Stimulated activated CD8-positive, alpha-beta memory T cell treated with anti-CD3 and anti-CD28 coated beads, Interleukin-12 subunit alpha, Interleukin-12 subunit beta, amount 100 ng/mL, for 4 hours (primary cell): ENCODE results near the gene LRCH4.

ENCODE experiments used
- DNase-seq: peaks from one replicate; pipeline ENCODE4 v3.0.0-alpha.2; 2020; ENCODE audit warnings: low read depth

Gene LRCH4

DNA sequence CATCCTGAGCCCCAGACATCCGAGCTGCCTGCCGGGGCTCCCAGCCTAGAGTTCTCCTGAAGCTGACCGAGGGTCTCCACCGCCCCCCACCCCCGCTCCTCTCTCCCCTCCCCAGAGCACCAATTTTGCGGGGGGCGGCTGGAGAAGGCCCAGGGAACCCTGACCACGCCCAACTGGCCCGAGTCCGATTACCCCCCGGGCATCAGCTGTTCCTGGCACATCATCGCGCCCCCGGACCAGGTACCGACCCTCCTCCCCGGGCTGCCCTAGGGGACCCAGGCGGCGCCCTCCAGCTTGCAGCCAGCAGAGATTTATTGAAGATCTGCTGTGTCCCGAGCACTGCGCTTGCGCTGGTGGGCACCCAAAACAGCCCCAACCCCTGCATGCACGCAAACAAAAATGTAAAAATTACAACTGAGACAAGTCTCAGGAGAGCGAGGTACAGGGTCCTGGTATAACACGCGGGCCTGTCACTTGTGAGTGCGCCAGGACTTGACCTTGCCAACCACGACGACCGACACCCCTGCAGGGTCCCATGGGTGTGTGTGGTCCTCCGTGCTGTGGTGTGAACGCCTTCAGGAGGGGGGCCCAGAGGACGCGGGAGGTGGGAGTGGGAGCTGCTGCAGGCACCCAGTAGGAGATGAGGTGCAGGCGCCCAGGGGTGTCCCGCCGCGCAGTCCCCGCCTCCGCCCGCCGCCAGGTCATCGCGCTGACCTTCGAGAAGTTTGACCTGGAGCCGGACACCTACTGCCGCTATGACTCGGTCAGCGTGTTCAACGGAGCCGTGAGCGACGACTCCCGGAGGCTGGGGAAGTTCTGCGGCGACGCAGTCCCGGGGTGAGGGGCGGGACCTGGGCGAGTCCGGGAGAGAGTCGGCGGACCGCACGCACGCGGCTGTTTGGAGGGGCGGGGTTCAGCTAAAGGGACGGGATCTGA is 19.3 kb upstream of the LRCH4 start:
- DNase-seq = no peak

DNA sequence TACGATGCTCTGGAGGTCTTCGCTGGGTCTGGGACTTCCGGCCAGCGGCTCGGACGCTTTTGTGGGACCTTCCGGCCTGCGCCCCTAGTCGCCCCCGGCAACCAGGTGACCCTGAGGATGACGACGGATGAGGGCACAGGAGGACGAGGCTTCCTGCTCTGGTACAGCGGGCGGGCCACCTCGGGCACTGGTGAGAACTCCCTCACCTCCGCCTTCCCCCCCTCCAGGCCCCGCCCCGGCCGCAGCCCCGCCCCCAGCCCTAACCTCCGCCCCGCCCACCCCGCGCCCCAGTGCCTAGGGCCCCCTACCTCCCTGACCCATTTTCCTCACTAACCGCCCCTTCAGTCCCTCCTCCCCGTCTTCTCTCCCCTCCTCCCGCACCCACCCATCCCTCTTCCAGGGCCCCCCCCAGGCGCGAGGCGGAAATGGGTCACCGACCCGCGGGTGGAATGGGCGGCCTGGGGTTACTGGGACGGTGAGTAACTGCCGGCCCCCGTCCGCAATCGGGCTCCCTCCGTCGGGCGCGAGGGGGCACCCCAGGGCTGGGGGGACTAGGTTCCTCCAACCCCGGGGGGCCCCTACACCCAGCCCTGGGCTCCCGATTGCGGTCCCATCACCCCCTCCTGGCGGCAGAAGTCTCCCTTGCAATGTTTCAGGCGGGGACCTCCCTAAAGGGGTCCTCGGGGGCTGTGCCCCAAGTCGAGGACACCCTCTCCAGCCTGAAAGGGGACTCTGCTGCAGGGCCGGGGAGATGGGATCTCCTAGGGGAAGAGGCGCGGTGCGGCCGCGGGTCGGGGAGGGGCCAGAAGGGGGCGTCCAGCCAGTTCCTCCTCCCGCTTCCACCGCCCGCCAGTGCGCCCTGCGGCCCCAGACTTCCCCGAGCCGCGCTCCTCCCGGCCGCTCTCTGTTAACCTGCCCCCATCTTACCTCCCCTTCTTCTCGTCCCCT is 18.4 kb upstream of the LRCH4 start:
- peak; percentile 69 for DNase-seq

DNA sequence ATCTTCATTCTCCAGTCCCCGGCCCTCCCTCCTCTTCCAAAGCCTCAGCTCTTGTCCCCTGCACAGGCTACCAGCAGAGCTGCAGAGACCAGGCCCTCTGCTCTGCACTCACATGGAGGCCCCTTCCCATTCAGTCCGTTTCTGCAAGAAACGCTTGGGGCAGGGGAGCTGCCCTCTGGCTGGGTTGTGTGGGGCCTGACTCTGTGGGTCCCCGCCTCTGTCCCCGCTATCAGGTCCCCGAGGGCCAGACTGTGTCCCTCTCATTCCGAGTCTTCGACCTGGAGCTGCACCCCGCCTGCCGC is 17.7 kb upstream of the LRCH4 start:
- no peak for DNase-seq

DNA sequence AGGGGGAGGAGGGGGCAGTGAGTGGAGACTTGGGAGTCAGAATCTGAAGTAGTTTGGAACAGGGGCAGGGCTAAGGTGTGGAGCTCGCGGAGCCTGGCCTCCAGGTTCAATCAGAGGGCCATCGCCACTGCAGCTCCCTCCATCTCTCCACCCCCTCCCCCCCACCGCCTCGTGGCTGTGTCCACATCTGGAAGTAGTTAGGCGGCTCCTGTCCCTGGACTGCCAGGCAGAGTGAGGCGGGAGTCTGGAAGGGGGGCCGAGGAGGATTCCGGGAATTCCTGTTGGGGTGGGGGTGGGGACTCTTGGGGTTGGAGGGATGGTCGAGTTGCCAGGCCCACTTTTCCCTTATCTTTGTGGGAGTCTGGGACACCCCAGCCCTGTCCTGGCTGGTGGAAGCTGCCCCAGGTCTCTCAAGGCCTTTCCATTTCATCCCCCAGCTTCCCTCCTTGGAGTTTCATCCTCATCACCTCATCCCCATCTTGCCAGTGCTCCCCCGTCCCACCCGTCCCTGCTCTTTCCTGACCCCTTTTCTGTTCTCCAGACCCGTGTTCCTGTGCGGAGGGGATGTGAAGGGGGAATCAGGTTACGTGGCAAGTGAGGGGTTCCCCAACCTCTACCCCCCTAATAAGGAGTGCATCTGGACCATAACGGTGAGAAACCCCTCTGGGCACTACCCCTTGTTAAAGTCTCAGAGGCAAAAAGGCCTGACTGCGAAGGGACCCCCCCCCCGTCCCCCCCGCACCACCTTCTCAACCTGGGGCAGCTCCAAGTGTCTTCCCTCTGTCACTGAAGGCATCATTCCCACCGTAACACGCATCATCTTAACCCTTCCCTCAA is 17.2 kb upstream of the LRCH4 start:
- no peak for DNase-seq

DNA sequence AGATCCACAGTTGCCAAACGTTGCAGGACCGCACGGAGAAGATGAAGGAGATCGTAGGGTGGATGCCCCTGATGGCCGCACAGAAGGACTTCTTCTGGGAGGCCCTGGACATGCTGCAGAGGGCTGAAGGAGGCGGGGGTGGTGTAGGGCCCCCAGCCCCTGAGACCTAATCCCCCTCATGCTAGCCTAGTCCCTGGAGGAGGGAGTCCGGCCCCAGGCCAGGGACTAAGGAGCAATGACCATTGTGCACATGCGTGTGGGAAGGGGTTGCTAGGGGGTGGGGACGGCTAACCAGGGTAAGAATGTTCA is 14.8 kb upstream of the LRCH4 start:
- DNase-seq = no peak

DNA sequence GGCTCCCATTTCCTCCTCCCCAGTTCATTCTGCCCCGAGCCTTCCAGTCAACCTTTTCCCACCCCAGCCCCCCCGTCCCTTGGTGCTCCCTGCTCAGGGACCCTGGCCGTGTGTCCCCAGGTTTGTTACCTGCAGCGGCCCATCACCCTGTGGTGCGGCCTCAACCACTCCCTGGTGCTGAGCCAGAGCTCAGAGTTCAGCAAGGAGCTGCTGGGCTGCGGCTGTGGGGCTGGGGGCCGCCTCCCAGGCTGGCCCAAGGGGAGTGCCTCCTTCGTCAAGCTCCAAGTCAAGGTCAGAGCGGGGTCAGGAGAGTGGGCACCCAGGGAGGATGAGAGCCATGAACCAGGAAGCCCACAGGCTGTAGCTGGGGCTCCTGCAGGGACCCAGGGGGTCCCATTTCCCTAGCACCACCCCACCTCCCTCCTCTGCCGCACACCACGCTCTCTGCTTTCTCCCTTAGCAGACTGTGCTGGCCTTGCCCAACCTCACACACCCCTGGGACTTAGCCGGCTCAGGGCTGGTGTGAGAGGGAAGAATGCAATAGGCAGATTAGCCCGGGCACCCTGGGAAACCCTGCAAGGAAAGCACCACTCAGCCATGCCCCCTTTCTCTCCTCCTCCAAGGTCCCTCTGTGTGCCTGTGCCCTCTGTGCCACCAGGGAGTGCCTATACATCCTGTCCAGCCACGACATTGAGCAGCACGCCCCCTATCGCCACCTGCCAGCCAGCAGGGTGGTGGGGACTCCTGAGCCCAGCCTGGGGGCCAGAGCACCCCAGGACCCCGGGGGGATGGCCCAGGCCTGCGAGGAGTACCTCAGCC is 14.2 kb upstream of the LRCH4 start:
- DNase-seq = no peak

DNA sequence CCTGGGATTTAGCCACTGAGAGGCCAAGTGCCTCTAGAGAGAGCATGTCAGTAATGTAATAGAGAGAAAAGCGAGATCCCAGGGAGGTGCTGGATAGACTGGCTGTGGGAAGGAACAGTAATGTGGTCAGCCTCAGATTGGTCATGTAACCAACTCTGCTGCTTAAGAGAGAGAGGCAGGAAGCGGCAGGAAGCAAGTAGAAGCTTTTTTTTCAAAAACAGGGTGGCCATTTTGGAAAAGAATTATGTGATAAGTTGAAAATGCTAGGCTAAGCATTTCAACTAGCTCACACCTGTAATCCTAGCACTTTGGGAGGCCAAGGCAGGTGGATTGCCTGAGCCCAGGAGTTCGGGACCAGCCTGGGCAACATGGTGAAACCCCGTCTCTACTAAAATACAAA is 12.5 kb upstream of the LRCH4 start:
- DNase-seq = no peak

DNA sequence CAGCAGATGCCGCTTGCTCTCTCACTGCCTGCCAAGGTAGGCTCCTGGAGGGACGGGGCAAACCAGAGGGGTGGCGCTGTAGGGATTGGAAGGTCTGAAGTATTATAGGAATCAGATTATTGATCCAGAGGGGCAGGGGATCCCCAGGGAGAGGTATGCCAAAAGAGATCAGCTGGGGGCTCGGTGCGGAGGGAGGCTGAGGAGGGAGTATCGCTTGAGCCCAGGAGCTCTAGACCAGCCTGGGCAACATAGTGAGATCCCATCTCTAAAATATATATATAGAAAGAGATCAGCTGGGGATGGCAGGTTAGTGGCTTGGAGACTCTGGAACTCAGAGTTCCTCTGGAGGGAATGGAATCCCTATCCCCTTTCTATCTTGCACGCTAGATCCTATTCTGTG is 9.3 kb upstream of the LRCH4 start:
- DNase-seq = no peak

DNA sequence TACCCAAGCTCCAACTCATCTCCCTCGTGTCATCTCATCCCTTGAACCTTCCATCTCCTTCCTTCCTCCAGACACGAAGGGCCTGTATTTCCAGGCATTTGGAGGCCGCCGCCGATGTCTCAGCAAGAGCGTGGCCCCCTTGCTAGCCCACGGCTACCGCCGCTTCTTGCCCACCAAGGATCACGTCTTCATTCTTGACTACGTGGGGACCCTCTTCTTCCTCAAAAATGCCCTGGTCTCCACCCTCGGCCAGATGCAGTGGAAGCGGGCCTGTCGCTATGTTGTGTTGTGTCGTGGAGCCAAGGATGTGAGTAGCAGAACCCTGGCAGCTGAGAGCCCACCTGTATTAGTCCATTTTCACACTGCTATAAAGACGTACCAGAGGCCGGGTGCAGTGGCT is 5.7 kb upstream of the LRCH4 start:
- DNase-seq = no peak

DNA sequence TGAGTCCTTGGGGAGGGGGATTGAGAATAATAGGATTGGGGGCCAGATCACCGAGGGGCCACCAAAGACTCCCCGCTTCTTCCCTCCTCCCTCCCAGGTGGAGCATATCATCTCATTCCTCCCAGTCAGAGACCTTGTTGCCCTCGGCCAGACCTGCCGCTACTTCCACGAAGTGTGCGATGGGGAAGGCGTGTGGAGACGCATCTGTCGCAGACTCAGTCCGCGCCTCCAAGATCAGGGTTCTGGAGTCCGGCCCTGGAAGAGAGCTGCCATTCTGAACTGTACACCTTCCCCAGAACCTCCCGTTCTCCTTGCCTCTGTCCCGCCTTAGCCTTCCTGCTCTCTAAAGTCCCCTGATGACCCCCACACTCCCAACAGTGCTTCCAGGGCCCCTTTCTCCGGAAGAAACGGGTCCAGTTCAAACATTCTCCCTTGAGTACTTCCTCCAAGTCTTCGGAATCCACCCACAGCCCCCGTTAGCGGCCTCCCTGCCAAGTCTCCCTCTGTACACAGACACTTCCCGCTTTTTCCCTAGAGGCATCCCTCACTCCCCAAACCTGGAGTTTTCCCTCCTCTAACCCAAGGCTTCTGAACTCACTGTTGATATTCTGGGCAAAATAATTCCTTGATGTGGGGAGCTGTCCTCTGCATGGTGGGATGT is 4.3 kb upstream of the LRCH4 start:
- DNase-seq = no peak

DNA sequence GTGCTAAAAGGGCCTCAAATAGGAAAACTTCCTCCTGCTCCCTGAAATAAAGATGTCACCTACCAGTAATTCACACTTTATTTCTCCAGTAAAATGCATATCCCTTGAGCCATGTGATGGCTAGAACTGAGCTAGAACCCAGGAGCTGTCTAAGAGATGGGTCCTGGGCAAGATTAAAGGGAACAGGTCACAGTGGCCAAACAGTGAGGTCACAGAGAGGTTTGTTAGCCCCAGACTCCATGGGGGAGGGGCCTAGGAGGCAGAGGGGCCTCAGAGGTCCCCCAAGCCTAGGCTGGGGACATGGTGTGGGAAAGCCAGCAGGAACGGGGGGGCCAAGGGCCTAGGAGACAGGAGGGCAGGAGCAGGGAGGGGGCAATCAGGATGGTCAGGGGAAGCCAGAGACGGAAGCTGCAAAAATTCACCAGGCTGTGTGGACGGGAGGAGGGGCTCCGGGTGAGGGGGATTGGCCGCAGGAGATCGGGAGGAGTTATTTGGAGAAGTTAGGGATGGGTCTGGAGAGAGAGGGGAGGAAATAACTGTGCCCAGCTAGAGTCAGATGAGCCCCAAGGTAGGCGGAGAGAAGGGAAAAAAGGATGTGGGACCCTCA is 3.5 kb upstream of the LRCH4 start:
- DNase-seq = no peak

DNA sequence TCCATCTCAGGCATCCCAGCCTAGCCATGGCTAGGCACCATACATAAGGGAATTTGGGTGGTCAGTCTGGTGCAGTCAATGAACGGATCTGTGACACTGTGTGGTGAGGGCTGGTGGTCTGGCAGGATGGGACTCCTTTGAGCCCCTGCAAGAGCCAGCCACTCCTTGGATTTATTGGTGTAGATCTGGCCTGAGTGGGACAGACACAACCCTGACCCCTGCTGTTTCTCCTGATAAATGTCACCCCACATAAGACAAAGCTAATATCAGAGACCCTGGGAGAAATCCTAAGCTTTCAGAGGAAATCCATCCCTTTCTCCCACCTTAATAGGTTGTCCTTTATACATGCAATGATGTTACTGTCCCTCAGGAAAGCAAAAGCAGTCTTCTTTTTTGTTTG is 2.5 kb upstream of the LRCH4 start:
- no peak for DNase-seq

DNA sequence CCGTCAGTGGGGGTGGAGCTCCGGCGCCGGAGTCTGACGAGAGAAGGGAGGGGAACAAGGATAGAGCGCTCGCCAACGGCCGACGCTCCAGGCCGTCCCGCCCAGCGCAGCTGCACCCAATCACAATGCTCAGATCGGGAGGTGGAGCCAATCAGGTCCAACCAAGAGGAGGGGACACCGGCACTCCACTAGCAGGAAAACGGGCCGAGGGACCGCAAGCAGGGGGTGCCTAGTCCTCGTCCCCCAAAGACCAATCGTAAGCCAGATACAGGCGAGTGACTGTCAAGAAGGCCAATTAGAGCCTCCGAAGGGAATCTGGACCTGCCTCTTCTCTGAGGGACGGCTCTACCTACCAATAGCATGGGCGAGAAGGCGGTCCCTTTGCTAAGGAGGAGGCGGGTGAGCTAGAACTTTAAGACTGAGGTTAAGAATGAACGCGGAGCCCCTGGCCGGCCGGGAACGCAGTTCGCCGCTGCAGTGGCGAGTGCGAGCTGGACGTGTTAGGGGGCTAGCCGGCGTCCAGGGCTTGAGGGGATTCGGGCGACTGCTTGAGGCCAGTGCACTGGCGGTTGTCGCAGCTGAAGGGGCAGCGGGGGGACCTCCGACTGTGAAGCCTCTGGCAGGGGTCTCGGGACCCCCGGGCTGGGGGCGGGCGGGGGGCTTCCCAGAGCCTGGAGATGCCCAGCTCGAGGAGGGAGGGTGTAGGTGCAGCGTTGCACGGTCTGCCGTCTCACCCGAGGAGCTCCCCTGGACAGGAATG is 517 bp upstream of the LRCH4 start, which contains the start of gene FBXO24:
FBXO24 (plus strand) TSS at position 63 of the 760 bp plus-strand sequence; CDS start at position 361, 298 bp downstream.
- DNase-seq = peak; percentile 98

DNA sequence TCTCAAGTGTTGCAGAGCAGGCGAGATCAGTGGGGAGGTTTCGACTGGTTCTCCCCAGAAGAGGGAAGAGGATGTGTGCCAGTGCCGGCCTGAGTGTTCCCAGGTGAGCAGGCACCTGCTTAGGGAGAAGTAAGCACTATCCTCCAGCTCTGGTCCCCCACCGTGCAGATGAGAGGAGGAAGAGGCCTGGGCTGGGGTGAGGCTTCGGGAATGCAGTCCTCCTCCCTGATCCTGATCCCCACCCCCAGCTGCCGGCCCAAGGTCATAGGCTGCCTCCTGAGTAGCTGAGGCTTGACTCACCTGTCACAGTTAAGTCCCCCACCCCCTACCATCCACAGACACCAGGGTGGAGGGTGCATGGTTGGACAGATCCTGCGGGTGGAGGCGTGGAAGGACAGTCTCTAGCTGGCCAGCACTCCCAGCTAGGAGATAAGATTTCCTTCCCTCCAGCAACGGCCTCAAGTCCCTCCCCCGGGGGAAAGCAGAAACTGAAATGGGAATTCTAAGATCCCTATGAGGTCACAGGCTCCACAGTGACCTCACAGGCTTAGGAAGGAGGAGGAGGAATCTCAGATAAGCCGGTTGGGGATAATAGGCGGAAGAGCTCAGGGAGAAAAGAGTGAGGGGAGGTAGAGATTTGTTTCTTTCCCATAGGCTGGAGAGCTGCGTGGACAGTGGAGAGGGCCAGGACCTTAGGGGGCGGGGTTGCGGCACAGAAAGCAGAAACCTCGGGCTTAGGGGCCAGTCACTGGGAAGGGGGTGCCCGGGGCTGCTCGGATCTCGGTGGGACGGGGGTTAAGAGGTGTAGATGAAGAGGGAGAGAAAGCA is 1.0 kb downstream of the LRCH4 start:
- DNase-seq = no peak

DNA sequence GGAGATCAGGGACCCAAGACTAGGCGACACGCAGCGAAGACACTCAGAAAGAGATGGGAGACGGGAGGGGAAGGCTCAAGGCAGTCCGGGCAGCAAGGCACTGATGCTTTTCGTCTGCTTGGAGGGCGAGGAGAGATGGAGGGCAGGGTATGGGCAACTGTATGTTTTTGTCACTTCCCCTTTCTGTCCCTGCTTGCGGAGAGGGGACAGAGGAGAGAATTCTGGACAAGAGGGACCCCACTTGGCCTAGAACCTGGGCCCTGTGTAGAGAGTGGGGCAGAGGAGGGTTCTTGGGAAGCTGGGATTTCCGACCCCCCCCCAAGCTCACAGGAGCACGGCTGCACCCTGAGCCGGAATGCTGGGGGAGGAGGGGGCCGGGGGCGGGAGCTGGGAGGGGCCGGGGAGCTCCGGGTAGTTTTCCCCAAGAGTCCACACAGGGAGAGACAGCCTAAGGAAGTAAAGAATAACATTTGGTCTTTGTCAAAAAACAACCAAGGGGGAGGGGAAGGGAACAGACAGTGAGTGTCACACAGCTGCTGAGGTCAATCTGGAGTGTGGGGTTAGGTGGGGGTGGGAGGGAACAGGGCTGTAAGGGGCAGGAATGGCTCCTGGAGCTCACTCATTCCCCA is 1.8 kb downstream of the LRCH4 start:
- no peak for DNase-seq

DNA sequence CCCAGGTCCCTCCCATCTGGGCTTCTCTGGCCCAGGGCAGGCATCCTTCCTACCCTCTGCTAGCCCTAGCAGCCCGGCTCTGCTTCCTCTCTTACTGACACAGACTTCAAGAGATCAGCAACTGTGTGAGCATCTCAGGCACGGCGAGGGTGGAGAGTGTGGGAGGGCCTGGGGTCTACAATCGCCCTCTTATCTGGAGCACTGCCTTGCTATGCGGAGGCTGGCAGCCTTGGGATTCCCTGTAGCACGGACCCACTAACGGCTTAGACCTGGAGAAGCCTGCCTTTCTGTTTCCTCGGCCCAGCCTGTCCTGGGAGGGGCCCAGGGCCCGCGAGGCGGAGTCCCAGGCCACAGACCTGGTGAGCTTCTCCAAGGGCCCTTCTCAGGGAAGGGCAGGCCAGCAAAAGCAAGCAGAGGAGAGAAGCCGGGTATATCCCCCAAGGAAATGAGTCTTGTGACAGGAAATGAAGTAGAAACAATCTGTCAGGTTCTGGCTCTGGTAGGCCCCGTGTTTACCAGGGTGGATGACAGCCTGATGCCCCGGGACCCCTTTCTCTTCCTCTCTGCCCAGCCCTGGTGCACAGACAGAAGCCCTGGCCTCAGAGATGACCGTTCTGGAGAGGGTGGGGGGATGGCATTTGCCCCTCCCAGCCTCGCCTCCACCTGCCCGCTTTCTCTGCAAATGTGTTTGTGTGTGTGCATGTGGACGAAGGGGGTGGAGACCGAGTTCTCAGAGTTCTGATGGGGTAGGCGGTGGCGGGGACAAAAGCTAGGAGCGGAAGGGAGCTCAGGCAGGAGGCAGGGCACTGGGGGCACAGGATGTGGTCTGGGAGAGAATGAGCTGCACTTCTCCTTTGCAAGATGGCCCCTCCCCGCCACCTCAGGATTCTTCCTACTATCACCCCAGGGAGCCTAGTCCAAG is 2.5 kb downstream of the LRCH4 start:
- no peak for DNase-seq

DNA sequence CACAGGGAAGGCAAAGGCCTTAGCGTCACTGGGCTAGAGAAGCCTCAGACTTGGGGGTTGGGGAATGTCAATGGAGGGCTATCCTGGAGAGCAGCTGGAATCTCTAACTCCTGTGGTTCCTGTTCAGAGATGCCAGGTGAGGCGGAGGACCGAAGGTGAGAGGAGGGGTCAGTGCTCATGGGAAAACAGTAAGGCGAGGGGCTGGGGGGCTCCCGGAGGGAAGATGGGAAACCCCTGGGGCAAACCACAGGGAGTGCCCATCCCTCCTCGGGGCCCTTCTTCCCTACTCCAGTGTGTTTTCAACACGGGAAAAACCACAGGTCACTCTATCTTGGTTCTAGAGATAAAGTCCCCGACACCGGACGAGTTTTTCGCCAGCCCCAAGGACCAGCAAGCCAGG is 3.3 kb downstream of the LRCH4 start:
- DNase-seq = no peak
